K562 (cell line): ENCODE measurements around the gene SLC22A6. TPM values are rescaled to one million over a fixed set of nuclear protein-coding genes. Genes with fewer than 3 reads are reported as not detected.

Experiments
- ATAC-seq: fragments of 200-7000 bp; cut with Tn5 transposase; 3 replicates; pipeline ENCODE4 v1.9.1; 2020; ENCODE audit warnings: moderate library complexity
- BruUV-seq: library from RNA; stranded (reverse); fragments of 400-500 nt; replicated peaks from 2 replicates; lab custom pipeline; 2021; lab: Mats Ljungman, UMichigan
- CTCF ChIA-PET: fragments of 300-600 bp; formaldehyde crosslinking; extraction: SDS; loops from one replicate; lab custom pipeline; 2021; ENCODE audit warnings: low intra/inter-chr PET ratio; lab: Yijun Ruan, JAX
- POLR2A ChIA-PET: fragments of 300-600, 350-650 bp; sonication (Branson Sonifier 250); formaldehyde crosslinking; extraction: SDS; loops from one replicate; lab custom pipeline; 2021; ENCODE audit warnings: antibody characterized with exemption, inconsistent platforms; lab: Yijun Ruan, JAX
- DNase-seq, 4 experiments: peaks; one replicate each; pipeline versions ENCODE4 v3.0.0 to v3.0.0-alpha.2; 2011 to 2018; ENCODE audit warnings: low spot score in 3 of 4, mixed read lengths in 3 of 4; ENCODE audit errors: extremely low read depth in 1 of 4
- FAIRE-seq: peaks from 2 replicates; lab custom pipeline; 2011; peaks lifted over from hg19 to GRCh38; lab: Jason Lieb, UNC
- H2AFZ ChIP-seq: 2 replicates; pipeline ENCODE4 v1.6.0; 2011; ENCODE audit warnings: low read depth, low read length, control low read depth, inconsistent platforms
- H3K27ac ChIP-seq: fragments of 200-600 bp; 3 replicates; pipeline ENCODE4 v1.8.0; 2011; ENCODE audit warnings: low read depth, mild to moderate bottlenecking, control low read depth, inconsistent platforms, low read length, moderate library complexity, mixed read lengths; ENCODE audit errors: extremely low read depth
- H3K27me3 ChIP-seq, 2 experiments: fragments of 300-600 bp in 1 of 2; 2 replicates in 1 of 2; 3 replicates in 1 of 2; pipeline versions ENCODE4 v1.6.0 to v1.8.0; 2011; ENCODE audit warnings: inconsistent platforms in 2 of 2, low read length in 2 of 2, mild to moderate bottlenecking in 1 of 2, mixed read lengths in 1 of 2, moderate library complexity in 1 of 2; ENCODE audit not compliant: control insufficient read depth in 2 of 2, insufficient read depth in 2 of 2
- H3K36me3 ChIP-seq: fragments of 300-600 bp; 3 replicates; pipeline ENCODE4 v1.8.0; 2011; ENCODE audit warnings: mild to moderate bottlenecking, low read length, inconsistent platforms; ENCODE audit not compliant: control insufficient read depth, insufficient read depth
- H3K4me1 ChIP-seq, 2 experiments: fragments of 200-600 bp in 1 of 2; replicated peaks in 1 of 2; 2 replicates in 1 of 2; 3 replicates in 1 of 2; pipeline versions ENCODE4 v1.5.1 to v1.8.0; 2011; ENCODE audit warnings: inconsistent platforms in 2 of 2, low read length in 2 of 2, mild to moderate bottlenecking in 1 of 2, mixed read lengths in 1 of 2, moderate library complexity in 1 of 2; ENCODE audit not compliant: control insufficient read depth in 2 of 2, insufficient read depth in 2 of 2
- H3K4me2 ChIP-seq: 2 replicates; pipeline ENCODE4 v1.6.1; 2011; ENCODE audit warnings: low read length, control low read depth, inconsistent platforms, mixed read lengths; ENCODE audit not compliant: insufficient read depth
- H3K4me3 ChIP-seq: fragments of 200-600 bp; sonication (generic), shearing (Covaris generic); 2 replicates; pipeline ENCODE4 v1.5.1; 2016; ENCODE audit warnings: control low read depth, inconsistent platforms
- H3K79me2 ChIP-seq: fragments of 200-600 bp; 3 replicates; pipeline ENCODE4 v1.8.0; 2011; ENCODE audit warnings: low read length, inconsistent platforms; ENCODE audit not compliant: control insufficient read depth, insufficient read depth
- H3K9ac ChIP-seq, 2 experiments: 2 replicates each; pipeline versions ENCODE4 v1.6.0 to v1.6.1; 2011; ENCODE audit warnings: low read depth in 2 of 2, low read length in 2 of 2, control low read depth in 1 of 2, inconsistent platforms in 1 of 2, mild to moderate bottlenecking in 1 of 2, mixed read lengths in 1 of 2; ENCODE audit not compliant: insufficient read depth in 1 of 2
- H3K9me1 ChIP-seq: one replicate; pipeline ENCODE4 v1.6.0; 2011; ENCODE audit warnings: inconsistent platforms, mild to moderate bottlenecking, low read length, moderate library complexity; ENCODE audit not compliant: control insufficient read depth, insufficient read depth
- H3K9me3 ChIP-seq: replicated peaks from 2 replicates; pipeline ENCODE4 v1.5.1; 2011; ENCODE audit warnings: low read depth, low read length, inconsistent platforms; ENCODE audit not compliant: control insufficient read depth, insufficient read depth
- H4K20me1 ChIP-seq: replicated peaks from 2 replicates; pipeline ENCODE4 v1.6.1; 2011; ENCODE audit warnings: low read length, inconsistent platforms, mixed read lengths; ENCODE audit not compliant: control insufficient read depth, insufficient read depth
- CBX5 ChIP-seq: IDR thresholded peaks from 2 replicates; pipeline ENCODE4 v1.6.1; 2014; ENCODE audit warnings: low read depth, borderline replicate concordance
- CBX8 ChIP-seq: fragments of 200-600 bp; sonication (generic); IDR thresholded peaks from 2 replicates; pipeline ENCODE4 v1.6.1; 2012; ENCODE audit warnings: borderline replicate concordance, mixed run types, low read depth, mild to moderate bottlenecking, moderate library complexity, mixed read lengths, low read length, control low read depth, inconsistent platforms; ENCODE audit not compliant: poor library complexity, severe bottlenecking; ENCODE audit errors: extremely low read depth
- MCM3 ChIP-seq: fragments of 450-650 bp; IDR thresholded peaks from 2 replicates; pipeline ENCODE4 v1.6.1; 2016
- NRF1 ChIP-seq, 2 experiments: fragments of 450-650 bp; IDR thresholded peaks in 1 of 2; conservative IDR thresholded peaks in 1 of 2; 2 replicates each; pipeline ENCODE4 v1.6.1; 2014; ENCODE audit warnings: mild to moderate bottlenecking in 2 of 2
- TAL1 ChIP-seq: fragments of 450-650 bp; IDR thresholded peaks from 2 replicates; pipeline ENCODE4 v1.6.1; 2016; ENCODE audit warnings: mild to moderate bottlenecking
- XRCC5 ChIP-seq: fragments of 200-400 bp; formaldehyde crosslinking; IDR thresholded peaks from 2 replicates; pipeline ENCODE4 v1.6.1; 2017; ENCODE audit warnings: low read depth, mild to moderate bottlenecking, low read length
- WGBS: fragments of 100-300 bp; shearing (Covaris generic); methylation state at CpG from one replicate; pipeline ENCODE4 v1.1.6; 2016; ENCODE audit warnings: low coverage, mixed read lengths; ENCODE audit not compliant: insufficient coverage; ENCODE audit errors: missing lambda C conversion rate; 5-methylcytosine and 5-hydroxymethylcytosine counted together
- in situ Hi-C: fragments of 300-500 bp; cut with MboI; formaldehyde crosslinking; loops from 4 replicates; pipeline ENCODE4 v1.15.0; 2018; ENCODE audit warnings: inconsistent platforms, mixed read lengths
- intact Hi-C: fragments of 100-400 bp; cut with micrococcal nuclease; formaldehyde crosslinking; loops from 2 replicates; pipeline ENCODE4 v1.14.2; 2022
- polyA plus RNA-seq, 8 experiments: library from polyadenylated mRNA; depleted of rRNA in 4 of 8; stranded (reverse) in 5 of 8; unstranded in 3 of 8; fragments of >200 nt; fragmentation: Nextera tagmentation in 2 of 8; fragmentation: Illumina TruSeq in 1 of 8; extraction: Ambion mirVana in 2 of 8; extraction: Trizol in 1 of 8; gene quantifications; 2 replicates each; pipeline versions ENCODE4 v1.2.1 to v1.2.3, GENCODE V29; 2011 to 2014; ENCODE audit warnings: inconsistent platforms in 1 of 8, missing spikeins in 1 of 8
- total RNA-seq, 7 experiments: library from RNA; depleted of rRNA in 6 of 7; stranded (reverse); fragments of >200 nt in 6 of 7; fragmentation: Illumina TruSeq in 2 of 7; extraction: Trizol in 2 of 7; gene quantifications; 2 replicates each; pipeline versions ENCODE4 v1.2.1 to v1.2.3, GENCODE V29; 2011 to 2021; ENCODE audit warnings: low replicate concordance in 1 of 7

The SLC22A6 gene
- total and polyA plus RNA-seq, 9 of the 15 experiments (the other 6 are each of a cell fraction or from before 2014, with no cell fraction given): not detected

GRCh38 chr11:62962391-62962790, 22.4 kb downstream of the SLC22A6 start:
- BruUV-seq: no TSS peak
- Histone ChIP-seq H3K36me3 (no peaks in the 10 kb centered on the region), H3K4me1 (peaks cover 0 to 3% of the 10 kb centered on the region in 2 experiments; a peak in 1 of 5 replicates), H3K9me3 (no peaks in the 10 kb centered on the region; the same call in 1 of the 2 replicates), H3K4me3 (no peak overlapping the region), H3K79me2 (no peaks in the 10 kb centered on the region), H3K9me1 (no peaks in the 10 kb centered on the region), H3K27me3 (peaks cover 0 to 4% of the 10 kb centered on the region in 2 experiments; a peak in 1 of 5 replicates), H3K4me2 (no peak overlapping the region), H4K20me1 (no peaks in the 10 kb centered on the region; the same call in 1 of the 2 replicates), H3K9ac (no peak overlapping the region), H2AFZ (no peak overlapping the region), H3K27ac (no peak overlapping the region)
- CTCF ChIA-PET: no interaction called here
- FAIRE-seq (no peak), ATAC-seq (no peak), DNase-seq (no peak)
- TF ChIP-seq XRCC5: no peak
- no peak for TF ChIP-seq NRF1 (conservative IDR thresholded peaks at IDR 0.05 in 1 of 2, IDR thresholded peaks at IDR 0.05 in 1 of 2)
- TF ChIP-seq TAL1: no peak
- TF ChIP-seq CBX8: no peak
- TF ChIP-seq CBX5: no peak
- no peak for TF ChIP-seq MCM3
- in situ Hi-C loops (no loop called here), intact Hi-C loops (no loop called here)
- POLR2A ChIA-PET: interaction anchor here (0.6 kb wide), 3 partner anchors 20 to 1223 kb away, joined by 3 to 5 read pairs (median 4); no protein-coding TSS in a partner anchor
- WGBS: 5% methylated on average over 2 of the region's 3 CpGs
